ENCODE results near the gene SNAP25. TPM values are rescaled to one million over a fixed set of nuclear protein-coding genes. Genes with fewer than 3 reads are reported as not detected.

Gene SNAP25
- total and polyA plus RNA-seq, 9 of the 15 experiments (the other 6 are each of a cell fraction or from before 2014, with no cell fraction given) = 0.07 TPM; not detected in 8

DNA sequence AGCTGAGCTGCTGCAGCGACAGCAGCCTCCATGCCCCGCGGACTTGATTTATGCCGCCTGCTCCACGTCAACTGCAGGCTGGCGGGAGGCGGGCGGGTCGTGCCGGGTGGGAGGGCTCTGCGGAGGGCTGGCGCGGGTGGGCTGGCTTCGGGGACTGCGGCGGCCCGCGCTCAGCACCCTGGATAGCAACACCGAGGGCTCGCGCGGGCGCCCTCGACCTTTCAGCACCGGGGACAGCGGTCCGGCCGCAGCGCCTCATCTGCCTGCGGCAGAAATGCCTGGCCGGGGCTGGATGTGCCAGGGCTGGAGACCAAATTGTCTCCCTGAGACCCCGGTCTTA, 792 bp downstream of the SNAP25 start:
- FAIRE-seq (no peak), DNase-seq (ENCODE audit: extremely low read depth in 1 of 4, low spot score in 3 of 4) (peak; percentile 57 to 74 (median 68)), ATAC-seq (peak; percentile 94)
- no peaks in the 10 kb centered on the region for H4K20me1 ChIP-seq (replicated peaks; ENCODE audit: control insufficient read depth, insufficient read depth, low read length)
- no peak overlapping the region for H3K4me3 ChIP-seq
- H3K9me3 ChIP-seq (replicated peaks; ENCODE audit: control insufficient read depth, insufficient read depth, low read depth, low read length) = no peaks in the 10 kb centered on the region
- no peaks in the 10 kb centered on the region for H3K79me2 ChIP-seq (ENCODE audit: control insufficient read depth, insufficient read depth, low read length)
- WGBS (ENCODE audit: insufficient coverage, low coverage, missing lambda C conversion rate) = 0% methylated on average over 2 of the region's 32 CpGs
- no TSS peak for BruUV-seq (replicated peaks)
- H3K27ac ChIP-seq (ENCODE audit: extremely low read depth, low read depth, low read length) = no peak overlapping the region
- intact Hi-C loops (cut with micrococcal nuclease) (no loop called here), in situ Hi-C loops (cut with MboI) (no loop called here)
- POLR2A ChIA-PET = interaction anchor here (0.6 kb wide), 1 partner anchor 412 kb away, joined by 3 read pairs; no protein-coding TSS in a partner anchor
- no peak overlapping the region for H3K9ac ChIP-seq (ENCODE audit: insufficient read depth in 1 of 2, low read depth in 2 of 2, low read length in 2 of 2)
- no peaks in the 10 kb centered on the region for H3K9me1 ChIP-seq (ENCODE audit: control insufficient read depth, insufficient read depth, low read length)
- CTCF ChIA-PET (ENCODE audit: low intra/inter-chr PET ratio) = no interaction called here
- no peak overlapping the region for H2AFZ ChIP-seq (ENCODE audit: low read depth, low read length)
- H3K4me2 ChIP-seq (ENCODE audit: insufficient read depth, low read length) = no peak overlapping the region
- no peaks in the 10 kb centered on the region for H3K36me3 ChIP-seq (ENCODE audit: control insufficient read depth, insufficient read depth, low read length)
- H3K4me1 ChIP-seq (replicated peaks in 1 of 2; ENCODE audit: control insufficient read depth in 2 of 2, insufficient read depth in 2 of 2, low read length in 2 of 2) = peaks cover 0 to 11% of the 10 kb centered on the region in 2 experiments; a peak in 2 of 5 replicates
- no peaks in the 10 kb centered on the region for H3K27me3 ChIP-seq (ENCODE audit: control insufficient read depth in 2 of 2, insufficient read depth in 2 of 2, low read length in 2 of 2)
- TF ChIP-seq, protein P1, sequence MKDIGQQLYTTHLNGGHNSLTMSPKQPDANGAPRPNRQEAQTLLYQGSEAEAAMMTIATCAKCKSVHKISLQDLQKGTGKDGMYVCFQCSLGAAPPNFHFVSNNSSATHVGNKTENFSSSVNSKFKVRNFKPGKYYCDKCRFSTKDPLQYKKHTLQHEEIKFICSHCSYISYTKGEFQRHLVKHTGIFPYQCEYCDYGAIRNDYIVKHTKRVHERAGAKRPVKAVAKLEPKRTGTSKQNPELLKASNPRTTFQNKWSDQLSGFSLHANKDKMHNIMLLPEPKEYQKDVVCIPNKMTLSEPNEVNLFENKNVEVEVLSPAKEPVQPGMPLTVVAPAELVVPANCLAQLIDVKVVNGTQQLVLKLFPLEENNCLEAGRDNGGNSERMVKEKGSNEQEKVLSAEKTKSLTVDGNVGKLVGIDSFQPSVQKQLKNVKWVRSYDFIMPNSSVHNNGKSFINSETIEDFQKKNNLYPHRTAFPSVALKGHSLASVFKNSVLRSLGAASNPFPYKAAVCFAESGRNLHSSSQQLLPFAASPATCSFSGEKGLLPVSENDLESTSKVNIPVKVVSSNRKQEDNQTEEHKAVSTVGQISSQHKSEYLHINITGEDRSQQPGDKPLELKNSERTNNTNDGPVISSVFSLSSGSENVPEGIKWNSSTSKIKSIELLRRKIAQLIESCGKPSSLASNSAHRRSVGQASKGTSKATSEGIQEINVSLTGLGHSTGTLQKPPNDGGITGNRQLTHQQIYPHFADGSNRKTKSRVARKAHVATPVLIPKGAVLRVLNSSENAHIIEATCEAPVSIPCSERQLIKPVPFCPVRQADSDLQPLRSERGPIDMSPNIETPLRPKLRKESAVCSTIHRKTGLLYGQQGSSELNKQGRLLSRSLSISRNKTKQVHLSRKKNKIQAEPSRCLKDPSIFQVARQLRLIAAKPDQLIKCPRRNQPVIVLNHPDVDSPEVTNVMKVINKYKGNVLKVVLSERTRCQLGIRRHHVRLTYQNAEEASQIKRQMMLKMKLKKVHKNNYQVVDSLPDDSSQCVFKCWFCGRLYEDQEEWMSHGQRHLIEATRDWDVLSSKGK (CRISPR knock-in tag; IDR thresholded peaks at IDR 0.05) = no peak
- no peak for TF ChIP-seq SMARCB1 (IDR thresholded peaks at IDR 0.05; ENCODE audit: insufficient read length, low read depth)
- TF ChIP-seq, protein P2, sequence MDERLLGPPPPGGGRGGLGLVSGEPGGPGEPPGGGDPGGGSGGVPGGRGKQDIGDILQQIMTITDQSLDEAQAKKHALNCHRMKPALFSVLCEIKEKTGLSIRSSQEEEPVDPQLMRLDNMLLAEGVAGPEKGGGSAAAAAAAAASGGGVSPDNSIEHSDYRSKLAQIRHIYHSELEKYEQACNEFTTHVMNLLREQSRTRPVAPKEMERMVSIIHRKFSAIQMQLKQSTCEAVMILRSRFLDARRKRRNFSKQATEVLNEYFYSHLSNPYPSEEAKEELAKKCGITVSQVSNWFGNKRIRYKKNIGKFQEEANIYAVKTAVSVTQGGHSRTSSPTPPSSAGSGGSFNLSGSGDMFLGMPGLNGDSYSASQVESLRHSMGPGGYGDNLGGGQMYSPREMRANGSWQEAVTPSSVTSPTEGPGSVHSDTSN (CRISPR knock-in tag; IDR thresholded peaks at IDR 0.05; ENCODE audit: low read depth) = peak; percentile 72
- TF ChIP-seq, protein P2 (tag; conservative IDR thresholded peaks at IDR 0.05; ENCODE audit: low read depth) = no peak
- TF ChIP-seq RFX1 (IDR thresholded peaks at IDR 0.05) = no peak
- TF ChIP-seq, protein P3, sequence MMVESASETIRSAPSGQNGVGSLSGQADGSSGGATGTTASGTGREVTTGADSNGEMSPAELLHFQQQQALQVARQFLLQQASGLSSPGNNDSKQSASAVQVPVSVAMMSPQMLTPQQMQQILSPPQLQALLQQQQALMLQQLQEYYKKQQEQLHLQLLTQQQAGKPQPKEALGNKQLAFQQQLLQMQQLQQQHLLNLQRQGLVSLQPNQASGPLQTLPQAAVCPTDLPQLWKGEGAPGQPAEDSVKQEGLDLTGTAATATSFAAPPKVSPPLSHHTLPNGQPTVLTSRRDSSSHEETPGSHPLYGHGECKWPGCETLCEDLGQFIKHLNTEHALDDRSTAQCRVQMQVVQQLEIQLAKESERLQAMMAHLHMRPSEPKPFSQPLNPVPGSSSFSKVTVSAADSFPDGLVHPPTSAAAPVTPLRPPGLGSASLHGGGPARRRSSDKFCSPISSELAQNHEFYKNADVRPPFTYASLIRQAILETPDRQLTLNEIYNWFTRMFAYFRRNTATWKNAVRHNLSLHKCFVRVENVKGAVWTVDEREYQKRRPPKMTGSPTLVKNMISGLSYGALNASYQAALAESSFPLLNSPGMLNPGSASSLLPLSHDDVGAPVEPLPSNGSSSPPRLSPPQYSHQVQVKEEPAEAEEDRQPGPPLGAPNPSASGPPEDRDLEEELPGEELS (CRISPR knock-in tag; IDR thresholded peaks at IDR 0.05; ENCODE audit: borderline replicate concordance) = peak; percentile 90; the same call in 1 of the 2 replicates
- no peak for TF ChIP-seq EZH2 (IDR thresholded peaks at IDR 0.05; ENCODE audit: borderline replicate concordance, low read depth, low read length)
- TF ChIP-seq MYNN (IDR thresholded peaks at IDR 0.05) = no peak
- TF ChIP-seq MYNN (CRISPR knock-in tag; IDR thresholded peaks at IDR 0.05) = peak; percentile 87
- TF ChIP-seq GTF2E2 (tag; IDR thresholded peaks at IDR 0.05) = no peak
- TF ChIP-seq COPS2 (conservative IDR thresholded peaks at IDR 0.05) = no peak
- TF ChIP-seq TCF3 (CRISPR knock-in tag; IDR thresholded peaks at IDR 0.05) = peak; percentile 52; the same call in 1 of the 2 replicates
- TF ChIP-seq ZC3H11A (IDR thresholded peaks at IDR 0.05; ENCODE audit: low read depth, low read length) = no peak
